Brain microvascular endothelial cell (primary cell): Measurements from ENCODE around the gene CLECL1.

Experiments
- DNase-seq: peaks from one replicate; pipeline ENCODE4 v3.0.0-alpha.2; 2020
- H3K27ac ChIP-seq: fragments of 250-450 bp; sonication (Bioruptor Pico); 2 replicates; pipeline ENCODE4 v1.5.1; 2020; ENCODE audit warnings: mild to moderate bottlenecking, moderate library complexity
- H3K27me3 ChIP-seq: fragments of 250-450 bp; sonication (Bioruptor Pico); replicated peaks from 2 replicates; pipeline ENCODE4 v1.5.1; 2020; ENCODE audit warnings: mild to moderate bottlenecking
- H3K36me3 ChIP-seq: fragments of 250-450 bp; sonication (Bioruptor Pico); replicated peaks from 2 replicates; pipeline ENCODE4 v1.5.1; 2020; ENCODE audit warnings: mild to moderate bottlenecking
- H3K4me3 ChIP-seq: 2 replicates; pipeline ENCODE4 v1.5.1; 2011; ENCODE audit warnings: low read depth, mild to moderate bottlenecking, control low read depth, low read length, moderate library complexity
- in situ Hi-C: cut with HindIII; loops from 2 replicates; pipeline ENCODE4 v1.10.0; 2017; ENCODE audit warnings: low sequenced_read_pairs, low pct_ligation_motif_present
- TF ChIP-seq, protein P1 (sequence below): IDR thresholded peaks from 2 replicates; pipeline ENCODE4 v1.5.1; 2011; ENCODE audit warnings: low read depth, mild to moderate bottlenecking, moderate library complexity, low read length, control low read depth, inconsistent platforms; ENCODE audit errors: missing control alignments

Gene CLECL1

GRCh38 chr12:9750276-9751203, 17.6 kb upstream of the CLECL1 start:
- in situ Hi-C loops, result no loop called here
- H3K4me3 ChIP-seq, result no peak overlapping the region
- no peak overlapping the region for H3K27ac ChIP-seq
- TF ChIP-seq, protein P1, sequence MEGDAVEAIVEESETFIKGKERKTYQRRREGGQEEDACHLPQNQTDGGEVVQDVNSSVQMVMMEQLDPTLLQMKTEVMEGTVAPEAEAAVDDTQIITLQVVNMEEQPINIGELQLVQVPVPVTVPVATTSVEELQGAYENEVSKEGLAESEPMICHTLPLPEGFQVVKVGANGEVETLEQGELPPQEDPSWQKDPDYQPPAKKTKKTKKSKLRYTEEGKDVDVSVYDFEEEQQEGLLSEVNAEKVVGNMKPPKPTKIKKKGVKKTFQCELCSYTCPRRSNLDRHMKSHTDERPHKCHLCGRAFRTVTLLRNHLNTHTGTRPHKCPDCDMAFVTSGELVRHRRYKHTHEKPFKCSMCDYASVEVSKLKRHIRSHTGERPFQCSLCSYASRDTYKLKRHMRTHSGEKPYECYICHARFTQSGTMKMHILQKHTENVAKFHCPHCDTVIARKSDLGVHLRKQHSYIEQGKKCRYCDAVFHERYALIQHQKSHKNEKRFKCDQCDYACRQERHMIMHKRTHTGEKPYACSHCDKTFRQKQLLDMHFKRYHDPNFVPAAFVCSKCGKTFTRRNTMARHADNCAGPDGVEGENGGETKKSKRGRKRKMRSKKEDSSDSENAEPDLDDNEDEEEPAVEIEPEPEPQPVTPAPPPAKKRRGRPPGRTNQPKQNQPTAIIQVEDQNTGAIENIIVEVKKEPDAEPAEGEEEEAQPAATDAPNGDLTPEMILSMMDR, result peak; percentile 78
- DNase-seq, result peak; percentile 65
- H3K27me3 ChIP-seq, result no peaks in the 10 kb centered on the region
- H3K36me3 ChIP-seq, result no peaks in the 10 kb centered on the region

DNA sequence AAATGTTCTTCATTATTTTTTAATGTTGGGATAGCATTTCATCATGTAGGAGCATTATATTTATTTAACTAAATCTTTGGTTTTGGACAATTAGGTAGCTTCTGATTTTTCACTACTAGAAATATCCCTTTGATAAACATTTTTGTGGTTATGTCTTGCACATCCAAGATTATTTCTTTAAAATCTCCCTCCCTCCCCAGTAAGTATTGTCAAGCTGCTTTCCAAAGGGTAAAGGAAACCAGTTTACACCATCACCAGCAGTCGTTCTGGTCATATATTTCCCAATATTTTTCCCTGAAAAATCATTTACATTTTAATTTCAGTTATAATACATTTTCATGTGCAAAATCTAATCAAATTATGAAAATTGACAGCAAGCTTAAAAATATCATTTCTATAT, 16.7 kb upstream of the CLECL1 start:
- TF ChIP-seq, protein P1, result no peak
- Histone ChIP-seq H3K36me3 (no peaks in the 10 kb centered on the region), H3K27ac (no peak overlapping the region), H3K4me3 (no peak overlapping the region), H3K27me3 (no peaks in the 10 kb centered on the region)
- in situ Hi-C loops, result no loop called here
- no peak for DNase-seq

DNA sequence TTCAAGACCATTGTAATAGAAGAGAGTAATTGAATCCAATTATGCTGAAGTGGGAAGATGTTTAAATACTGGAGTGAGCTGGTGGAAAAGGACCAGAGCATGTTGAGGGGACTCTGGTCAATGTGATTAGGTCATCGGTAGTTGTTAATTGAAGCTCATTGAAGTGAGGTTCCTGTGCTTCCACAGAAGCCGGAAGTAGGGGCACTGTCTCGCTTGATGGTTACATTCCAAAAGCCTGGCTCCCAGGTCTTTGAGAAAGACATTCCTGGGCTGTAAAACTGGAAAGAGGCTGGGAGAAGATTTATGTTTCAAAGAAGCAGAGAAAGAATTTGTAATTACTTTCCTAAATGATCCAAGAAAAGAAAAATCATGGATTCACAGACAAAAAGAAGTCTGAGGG, 12.3 kb upstream of the CLECL1 start:
- H3K36me3 ChIP-seq, result no peaks in the 10 kb centered on the region
- DNase-seq, result no peak
- H3K27me3 ChIP-seq, result no peaks in the 10 kb centered on the region
- in situ Hi-C loops, result no loop called here
- H3K27ac ChIP-seq, result no peak overlapping the region
- TF ChIP-seq, protein P1, result no peak
- H3K4me3 ChIP-seq, result no peak overlapping the region

DNA sequence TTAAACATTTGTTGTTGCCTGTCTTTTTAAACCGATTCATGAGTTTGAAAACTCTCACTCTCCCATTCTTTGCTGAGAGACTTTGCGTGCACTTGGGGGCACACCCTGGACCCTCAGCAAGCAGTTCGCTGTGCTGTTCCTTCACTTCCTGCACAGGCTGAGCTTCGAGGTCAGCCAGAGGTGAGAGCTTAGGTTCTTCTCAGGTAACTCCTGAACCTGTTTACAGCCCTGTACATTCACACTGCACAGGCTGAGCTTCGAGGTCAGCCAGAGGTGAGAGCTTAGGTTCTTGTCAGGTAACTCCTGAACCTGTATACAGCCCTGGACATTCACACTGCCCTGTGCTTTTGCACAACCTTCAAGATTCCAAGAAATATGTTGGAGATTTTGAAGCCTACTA, 9.8 kb upstream of the CLECL1 start:
- H3K27me3 ChIP-seq, result no peaks in the 10 kb centered on the region
- no peak overlapping the region for H3K4me3 ChIP-seq
- H3K27ac ChIP-seq, result no peak overlapping the region
- TF ChIP-seq, protein P1, result no peak
- H3K36me3 ChIP-seq, result no peaks in the 10 kb centered on the region
- in situ Hi-C loops, result no loop called here
- DNase-seq, result no peak

DNA sequence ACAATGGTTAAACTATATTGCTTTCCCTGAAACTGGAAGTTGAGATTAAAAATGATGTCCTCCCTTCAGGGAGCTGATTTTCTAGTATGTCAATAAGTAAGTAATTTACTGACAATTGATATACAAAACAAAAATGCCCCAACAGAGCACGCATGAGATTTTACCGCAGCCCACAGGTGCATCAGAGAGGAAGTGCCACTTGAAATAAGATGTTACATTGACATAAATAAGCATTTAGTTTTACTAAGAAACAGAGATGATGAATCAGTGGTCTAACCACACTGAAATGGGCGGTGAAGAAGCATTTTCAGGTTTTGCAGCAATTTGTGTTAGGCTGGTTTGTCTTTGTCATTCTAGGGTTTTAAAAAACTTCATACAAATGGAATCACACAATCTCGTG, 8.8 kb upstream of the CLECL1 start:
- TF ChIP-seq, protein P1, result no peak
- no peak overlapping the region for H3K27ac ChIP-seq

More for the DNA sequence above, 8.8 kb upstream of the CLECL1 start:
- Histone ChIP-seq H3K27me3 (no peaks in the 10 kb centered on the region), H3K4me3 (no peak overlapping the region), H3K36me3 (no peaks in the 10 kb centered on the region)
- in situ Hi-C loops, result no loop called here
- DNase-seq, result no peak
